Measurements from ENCODE around the gene ATRIP.
A peak's percentile ranks its signal among the peaks of the same experiment; 100 is the strongest.

ATRIP gene

DNA sequence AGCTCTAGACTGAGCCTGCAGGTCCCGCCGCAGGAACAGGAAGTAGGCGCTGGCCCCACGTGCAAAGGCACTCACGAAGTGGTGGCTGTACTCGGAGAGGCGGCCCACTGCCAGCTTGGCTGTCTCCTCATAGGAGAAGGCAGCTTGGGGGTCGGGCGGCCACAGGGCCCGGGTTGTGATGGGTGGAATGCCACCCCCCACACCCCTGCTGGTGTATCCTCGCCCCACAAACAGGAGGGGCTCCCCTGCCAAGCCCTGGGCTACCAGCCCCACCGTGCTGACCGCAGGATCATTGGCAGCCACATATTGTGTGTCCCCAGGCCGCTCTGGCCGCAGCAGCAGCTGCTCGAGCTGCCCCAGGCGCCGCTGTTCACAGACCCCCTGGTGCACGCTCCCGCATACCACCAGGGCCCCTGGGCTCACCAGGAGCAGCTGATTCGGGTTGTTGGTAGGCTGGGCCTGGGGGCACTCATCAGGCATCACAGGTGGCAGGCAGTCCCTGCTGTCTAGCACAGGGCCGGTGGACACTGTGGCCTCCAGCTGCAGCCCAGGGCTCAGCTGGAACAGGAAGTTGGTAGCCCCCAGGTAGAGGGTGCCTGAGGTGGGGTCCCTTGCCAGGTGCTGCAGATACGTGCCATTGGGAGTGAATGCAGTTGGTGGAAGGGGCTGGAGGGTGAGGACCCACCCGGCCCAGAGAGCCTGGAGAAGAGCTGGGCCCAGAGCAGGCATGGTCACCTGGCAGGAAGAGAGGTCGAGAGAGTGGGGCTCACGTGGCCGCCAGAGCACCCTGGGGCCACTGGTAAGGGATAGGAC is 22.4 kb upstream of the ATRIP start:
- DNase-seq (ENCODE audit: low read depth, low spot score), result no peak

DNA sequence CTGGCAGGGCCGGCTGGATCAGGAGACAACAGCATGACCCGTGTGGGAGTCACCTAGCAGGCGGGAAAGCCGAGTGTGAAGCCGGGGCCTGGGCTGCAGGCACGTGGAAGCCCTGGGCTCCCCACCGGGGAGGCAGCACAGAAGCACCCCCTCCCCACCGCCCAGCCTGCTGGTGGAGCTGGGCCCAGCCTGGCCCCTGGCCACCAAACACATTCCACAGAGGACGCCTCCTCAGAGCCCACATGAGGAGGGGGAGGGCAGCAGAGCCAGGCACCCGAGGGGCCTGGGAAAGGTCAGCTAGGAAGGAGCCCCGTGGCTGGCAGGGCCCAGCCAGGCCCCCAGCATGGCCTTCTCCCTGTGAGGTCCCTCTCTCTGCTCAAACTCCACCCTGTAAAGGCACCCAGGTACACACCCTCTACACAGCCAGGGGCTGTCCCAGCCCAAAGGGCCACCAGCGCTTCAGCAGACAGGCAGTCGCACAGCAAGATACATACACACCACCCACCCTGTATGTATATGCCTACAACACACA is 21.2 kb upstream of the ATRIP start:
- DNase-seq (ENCODE audit: low read depth, low spot score), result no peak

DNA sequence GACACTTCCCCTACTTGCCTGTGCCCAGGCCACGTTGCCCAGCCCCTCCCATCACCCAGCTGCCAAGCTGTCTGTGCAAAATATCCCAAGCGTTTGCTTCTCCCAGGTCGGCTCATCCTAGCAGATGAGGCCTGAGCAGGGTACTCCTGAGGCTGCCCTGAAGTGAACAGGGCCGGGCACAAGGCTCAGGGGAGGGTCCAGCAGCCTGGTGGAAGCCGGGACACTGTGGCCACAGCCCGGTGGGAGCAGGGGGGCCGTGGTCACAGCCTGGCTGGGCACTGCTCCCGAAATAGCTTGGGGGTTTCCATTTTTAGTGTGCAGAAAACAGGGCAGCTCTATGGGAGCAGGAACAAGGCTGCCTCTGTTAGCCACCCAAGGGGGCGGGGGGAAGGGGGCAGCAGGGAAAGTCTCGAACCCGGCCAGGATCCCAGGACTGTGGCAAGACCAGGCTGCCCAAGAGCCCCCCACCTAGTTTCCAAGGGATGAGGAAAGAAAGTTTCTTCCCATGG is 20.1 kb upstream of the ATRIP start:
- no peak for DNase-seq (ENCODE audit: low read depth, low spot score)

DNA sequence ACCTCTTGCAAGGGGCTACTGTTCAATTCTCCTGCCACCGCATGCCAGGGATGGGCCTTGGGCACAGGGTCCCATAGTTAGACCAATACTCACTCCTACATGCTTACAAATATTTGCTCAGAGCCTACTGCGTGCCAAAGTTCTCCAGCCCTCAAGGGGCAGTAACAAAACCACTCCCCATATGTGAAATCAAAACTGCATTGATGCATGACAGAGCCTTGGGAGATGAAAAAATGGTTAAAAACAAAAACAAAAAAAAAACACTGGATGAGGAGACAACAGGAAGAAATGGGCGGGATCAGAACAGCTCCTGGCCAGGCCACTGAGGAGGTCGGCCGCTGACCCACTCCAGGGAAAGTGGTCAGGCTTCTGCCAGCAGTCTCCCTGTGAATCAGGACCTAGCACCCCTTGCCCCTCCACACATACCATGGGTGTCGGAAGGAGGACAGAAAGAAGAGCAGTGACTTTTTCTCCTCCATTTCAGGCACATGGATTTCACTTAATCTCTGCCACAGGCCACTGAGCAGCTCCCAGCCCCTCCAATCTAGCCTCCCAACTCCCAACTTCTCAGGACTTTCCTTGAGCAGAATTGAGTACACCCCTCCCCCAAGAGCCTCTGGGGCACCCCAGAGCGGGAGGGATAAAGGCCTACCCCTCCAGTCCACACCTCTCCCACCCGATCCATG is 19.4 kb upstream of the ATRIP start:
- DNase-seq (ENCODE audit: low read depth, low spot score), result no peak

DNA sequence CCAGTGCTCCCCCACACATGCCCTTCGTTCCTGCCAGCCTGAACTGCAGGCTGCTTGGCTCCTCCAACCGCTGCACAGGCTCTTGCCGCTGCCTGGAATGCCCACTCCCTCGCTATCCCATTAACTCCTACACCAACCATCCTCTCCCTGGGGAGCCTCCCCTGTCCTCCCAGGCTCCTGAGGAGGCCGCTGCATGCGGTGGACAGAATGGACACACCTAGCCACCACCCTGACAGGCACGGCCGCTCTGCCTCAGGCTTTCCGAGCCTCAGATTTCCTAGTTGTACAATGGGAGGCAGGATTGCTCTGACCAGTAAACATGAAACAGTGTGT is 18.9 kb upstream of the ATRIP start:
- DNase-seq (ENCODE audit: low read depth, low spot score), result no peak

DNA sequence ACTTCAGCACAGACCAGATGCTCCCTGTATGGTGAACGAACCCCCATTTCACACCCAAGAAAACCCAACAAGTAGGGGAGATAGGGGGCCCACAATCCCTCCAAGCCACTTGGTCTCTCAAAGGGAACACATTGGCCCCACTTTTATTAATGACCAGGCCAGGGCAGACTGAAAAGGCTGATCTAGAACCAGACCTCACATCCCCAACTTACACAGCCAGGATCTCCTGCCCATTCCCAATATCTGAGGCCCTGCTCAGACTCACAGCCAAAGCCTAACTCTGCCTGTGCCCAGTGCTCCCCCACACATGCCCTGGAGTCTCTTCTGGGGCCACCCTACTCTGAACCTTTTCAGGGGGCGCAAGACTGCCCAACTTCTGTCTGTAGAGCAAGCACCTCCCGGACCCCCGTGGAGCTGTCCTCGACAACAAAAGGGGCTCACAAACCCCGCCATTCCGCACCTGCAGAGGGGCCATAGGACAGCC is 18.4 kb upstream of the ATRIP start:
- no peak for DNase-seq (ENCODE audit: low read depth, low spot score)

DNA sequence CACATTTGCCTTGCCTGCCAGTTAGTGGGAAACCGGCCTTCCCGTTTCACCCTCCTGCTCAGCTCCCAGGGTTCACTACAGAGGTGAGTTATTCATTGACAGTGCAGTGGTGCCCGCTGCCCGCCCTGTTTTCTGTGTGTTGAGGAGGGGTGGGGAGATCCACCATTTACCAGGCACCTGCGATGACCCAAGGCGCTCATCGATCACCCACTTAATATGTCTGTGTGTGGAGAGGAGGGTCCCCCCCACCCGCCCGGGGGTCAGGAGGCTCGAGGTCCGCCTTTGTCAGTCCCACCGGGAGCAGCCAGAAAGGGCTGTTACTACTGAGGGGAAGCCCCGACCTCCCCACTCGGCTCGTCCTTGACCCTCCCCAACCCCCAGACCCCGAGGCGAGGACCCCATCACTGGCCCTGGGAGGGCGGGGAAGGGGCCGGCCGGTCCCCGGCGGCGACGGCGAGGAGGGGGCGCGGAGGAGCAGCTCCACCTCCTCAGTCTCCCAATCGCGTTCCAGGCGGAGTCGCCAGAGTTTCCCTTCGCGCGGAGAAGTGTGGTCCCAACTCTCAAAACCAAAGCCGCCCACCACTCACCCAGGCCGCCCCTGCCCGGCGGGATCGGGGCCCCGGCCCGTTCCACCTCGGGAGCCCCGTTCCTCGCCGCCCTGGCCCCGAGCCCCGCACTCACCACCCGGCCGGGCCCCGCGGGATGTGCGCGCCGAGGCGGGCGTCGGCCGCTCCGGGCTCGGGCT is 17.8 kb upstream of the ATRIP start:
- no peak for DNase-seq (ENCODE audit: low read depth, low spot score)

DNA sequence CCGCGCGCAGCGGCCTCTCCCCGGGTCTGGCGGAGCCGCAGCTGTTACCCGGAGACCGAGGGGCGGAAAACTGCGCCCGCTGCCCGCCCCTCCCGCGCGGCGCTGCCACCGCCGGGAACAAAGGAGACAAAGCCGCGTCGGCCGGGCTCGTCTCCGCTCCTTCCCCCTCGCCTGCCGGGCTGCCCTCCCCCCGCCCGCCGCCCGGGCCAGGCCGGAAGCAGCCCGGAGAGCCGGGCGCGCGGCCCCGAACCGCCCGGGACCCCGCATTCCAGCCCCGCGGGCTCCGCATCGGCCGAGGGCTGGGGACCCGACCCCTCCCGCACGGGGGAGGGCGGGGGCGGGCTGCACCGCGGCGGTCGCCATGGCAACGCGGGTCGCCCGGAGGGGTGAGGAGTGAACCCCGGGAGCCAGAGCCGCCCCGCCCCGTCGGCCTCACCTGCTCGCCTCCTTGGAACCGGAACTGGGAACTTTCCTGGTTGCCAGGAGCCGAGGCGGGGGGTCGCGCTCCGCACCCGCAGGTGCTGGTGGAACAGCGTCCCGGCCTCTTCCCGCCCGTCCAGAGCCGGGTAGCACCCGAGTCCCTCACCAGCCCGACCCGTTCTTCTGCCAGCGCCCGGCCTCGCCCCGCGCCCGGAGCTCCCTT is 17.1 kb upstream of the ATRIP start:
- DNase-seq (ENCODE audit: low read depth, low spot score), result no peak

DNA sequence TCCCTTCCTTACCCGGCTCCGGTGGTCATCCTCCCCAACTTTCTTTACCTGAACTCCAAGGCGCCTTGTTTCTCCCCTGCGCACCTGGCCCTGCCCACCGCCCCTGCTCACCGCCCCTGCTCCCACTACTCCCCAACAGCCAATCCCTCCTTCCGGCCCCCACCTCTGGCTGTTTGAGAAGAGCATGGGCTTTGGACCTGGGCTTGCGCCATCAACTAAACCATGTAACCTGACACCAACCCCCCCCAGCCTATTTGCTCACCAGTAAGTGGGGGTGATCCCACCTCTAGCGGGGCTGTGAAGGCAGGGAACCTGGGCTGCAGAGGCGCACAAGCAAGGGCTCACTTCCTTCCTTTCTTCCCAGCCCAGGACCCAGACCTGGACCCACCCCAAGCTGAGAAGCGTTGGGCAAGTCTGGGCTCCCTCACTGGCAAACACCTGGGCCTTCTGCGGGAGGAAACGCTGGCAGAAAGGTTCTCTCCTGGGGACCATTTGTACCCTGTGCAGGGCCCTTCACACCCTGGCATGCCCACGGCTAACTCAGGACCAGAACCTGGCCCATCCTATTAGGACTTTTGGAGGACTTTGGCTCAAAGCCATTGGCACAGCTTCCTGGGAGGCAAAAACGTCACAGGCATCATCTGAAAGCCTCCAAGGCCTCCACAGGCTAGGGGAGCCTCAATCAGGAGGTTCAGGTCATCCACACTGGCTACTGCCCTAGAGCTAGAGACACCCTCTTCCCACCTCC is 16.4 kb upstream of the ATRIP start, which contains the start of gene PLXNB1:
PLXNB1 (minus strand) TSS at position 127 of the 748 bp plus-strand sequence. CDS start 5,475 bp downstream, outside the sequence.
- DNase-seq (ENCODE audit: low read depth, low spot score), result peak; percentile 94

DNA sequence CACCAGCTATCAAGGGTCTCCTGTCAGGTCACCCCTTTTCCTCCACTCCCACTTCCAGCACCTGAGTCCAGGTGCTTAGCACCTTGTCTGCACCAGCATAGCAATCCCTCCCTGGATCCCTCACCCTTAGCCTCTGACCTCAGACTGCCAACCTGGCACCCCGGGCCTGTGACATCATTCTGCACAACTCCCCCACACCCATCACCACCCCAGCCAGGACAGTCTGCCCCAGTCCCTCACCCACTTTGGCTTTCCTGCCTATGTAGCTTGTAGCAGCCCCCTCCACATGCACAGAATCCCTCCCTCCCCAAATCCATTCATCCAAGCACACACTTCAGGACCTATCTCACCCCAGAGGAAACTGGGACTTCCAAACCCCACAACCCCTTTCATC is 15.8 kb upstream of the ATRIP start:
- no peak for DNase-seq (ENCODE audit: low read depth, low spot score)

DNA sequence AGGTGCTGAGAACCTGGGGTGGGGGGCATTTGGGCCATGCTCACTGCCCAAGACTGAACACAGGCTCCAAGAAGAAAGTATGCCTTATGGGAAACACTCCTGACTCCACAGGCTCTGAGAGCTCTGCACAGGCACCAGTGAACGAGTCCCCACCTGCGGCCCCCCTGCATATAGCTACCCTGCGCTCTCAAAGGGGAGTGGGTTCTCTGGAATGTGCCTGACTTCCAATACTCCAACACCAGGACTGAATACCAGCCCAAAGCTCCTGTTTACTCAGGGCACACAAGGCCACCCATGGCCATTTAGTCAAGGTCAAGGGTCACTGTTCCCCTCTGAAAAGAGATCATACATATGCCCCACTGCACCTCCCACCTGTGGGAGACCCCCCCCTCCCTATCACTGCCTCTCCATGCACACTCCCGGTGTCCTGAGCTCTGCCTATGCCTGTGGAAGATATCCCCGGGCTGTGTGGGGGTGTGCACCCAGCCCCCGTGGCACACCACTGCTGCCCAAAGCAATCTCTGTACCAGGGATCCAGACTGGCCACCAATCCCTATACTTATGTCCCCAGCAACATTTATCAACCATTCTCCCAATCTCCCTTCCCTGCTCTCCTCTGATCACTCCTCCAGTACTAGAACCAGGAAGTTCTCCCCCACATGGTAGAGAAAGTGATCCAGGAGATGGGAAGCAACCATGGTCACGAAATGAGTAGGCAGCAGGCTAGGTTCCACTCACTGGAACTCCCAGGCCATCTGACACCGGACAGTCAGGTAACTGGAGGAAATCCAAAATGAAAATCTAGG is 15.1 kb upstream of the ATRIP start:
- no peak for DNase-seq (ENCODE audit: low read depth, low spot score)

DNA sequence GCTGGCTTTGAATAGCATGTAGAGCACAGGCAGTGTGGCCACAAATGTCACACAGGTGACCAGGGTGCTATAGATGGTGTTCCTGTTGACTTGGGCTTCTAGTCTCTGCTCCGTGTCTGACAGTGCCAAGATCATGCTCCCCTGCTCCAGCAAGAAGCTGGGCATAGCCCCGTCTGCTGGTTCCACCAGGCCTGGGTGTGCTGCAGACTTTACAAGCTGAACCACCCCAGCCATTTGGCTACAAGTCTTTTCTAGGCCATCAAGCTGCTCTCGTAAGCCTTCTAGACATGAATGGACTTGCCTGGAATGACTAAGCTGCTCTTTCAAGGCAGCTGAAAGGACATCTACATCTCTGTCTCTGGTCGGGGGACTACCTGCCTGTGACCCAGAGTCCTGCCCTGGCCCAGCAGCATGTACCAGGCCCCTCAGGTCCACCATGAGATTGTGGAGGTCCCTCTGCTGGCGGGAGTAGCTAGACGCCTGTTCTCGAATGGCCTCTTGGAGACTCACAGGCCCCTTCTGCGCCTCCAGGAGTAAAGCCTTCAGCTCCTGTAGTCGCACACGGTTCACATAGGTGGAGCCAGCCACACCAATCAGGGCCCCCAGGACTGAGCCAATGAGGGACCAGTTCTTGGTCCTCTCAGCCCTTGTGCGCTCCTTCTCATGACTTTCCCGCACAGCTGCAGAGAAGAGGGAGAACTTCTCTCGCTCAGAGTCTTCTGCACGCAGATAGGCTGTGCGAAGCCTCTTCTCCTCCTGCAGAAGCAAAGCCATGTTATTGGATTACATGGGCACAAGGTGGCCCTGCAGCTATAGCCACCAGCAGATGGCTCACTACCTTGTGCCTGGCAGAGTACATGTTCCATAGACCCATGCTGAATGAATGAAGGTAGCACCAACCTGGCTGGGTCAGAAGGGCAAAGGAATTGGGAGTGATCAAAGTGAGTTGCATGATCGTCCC is 13.8 kb upstream of the ATRIP start:
- DNase-seq (ENCODE audit: low read depth, low spot score), result no peak

DNA sequence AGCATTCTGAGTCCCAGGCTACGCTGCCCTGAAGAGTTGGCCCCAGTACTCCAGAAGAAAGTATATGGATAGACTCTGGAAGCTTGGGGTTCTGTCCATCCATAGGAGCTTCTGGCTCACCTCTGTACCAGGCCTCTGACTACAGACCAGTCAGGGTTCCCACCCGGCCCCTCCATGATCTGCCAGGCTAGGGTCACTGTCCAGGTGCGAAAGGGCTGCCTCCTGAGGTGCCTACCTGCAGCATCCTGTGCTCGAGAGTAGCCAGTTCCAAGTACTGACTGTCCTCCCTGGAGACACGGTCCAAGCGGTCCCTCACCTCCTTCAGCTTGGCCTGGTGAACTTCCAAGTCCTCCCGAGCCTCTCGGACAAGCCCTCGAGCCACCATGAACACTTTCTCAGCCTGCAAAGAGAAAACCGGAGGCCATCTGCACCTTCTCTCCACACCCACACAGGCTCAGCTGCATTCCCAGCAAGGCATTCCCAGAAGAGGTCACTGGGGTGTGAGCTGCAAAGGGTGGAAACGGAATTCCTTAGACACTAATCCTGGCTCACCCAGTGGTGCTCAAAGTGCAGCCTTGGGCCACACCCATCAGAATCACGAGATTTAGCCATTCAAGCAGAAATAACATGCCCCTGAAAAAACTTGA is 12.9 kb upstream of the ATRIP start:
- no peak for DNase-seq (ENCODE audit: low read depth, low spot score)

DNA sequence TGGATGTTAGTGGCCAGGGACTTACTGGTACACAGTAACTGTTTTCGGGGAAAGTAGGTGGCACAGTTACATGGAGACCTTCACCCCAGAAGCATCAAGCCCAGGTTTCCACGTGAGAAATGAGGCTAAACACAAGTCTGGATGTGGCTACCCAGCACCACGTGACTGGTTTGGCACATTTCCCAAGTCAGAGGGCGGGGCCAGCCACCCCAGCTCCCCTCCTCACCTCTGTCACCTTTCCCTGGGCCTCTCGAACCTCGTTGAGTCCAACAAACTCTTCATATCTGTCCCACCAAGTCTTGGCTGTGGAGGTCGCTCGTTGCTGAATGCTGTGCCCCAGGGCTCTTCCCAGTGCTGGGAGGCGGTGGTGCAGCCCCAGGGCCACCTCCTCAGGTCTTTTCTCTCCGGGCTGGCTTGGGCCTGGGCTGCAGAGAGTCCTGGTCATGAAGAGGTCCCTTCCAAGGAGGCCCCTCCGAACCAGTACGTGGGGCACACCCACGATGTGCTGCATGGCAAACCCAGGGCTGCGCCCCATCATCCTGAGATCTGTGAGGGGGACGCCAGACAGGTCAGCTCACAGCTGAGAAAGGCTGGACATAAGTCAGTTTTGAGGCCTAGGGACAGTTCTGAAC is 11.8 kb upstream of the ATRIP start:
- DNase-seq (ENCODE audit: low read depth, low spot score), result no peak

DNA sequence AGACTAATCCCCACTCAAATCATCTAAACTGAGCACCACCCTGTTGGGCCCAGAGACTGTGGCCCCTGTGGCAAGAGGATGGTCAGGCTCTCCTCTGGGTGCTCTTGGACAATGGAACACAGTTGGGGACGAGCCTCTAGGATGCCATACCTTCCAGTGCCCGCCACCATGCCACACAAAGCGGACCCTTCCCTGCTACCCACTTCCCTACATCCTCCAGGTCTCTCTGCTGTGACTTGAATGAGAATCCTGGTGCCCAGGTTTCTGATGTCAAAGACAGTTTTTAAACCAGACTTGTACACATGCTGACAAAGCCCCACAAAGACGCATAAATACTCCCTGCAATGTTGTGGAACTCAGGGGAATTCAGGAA is 11.3 kb upstream of the ATRIP start:
- DNase-seq (ENCODE audit: low read depth, low spot score), result no peak

DNA sequence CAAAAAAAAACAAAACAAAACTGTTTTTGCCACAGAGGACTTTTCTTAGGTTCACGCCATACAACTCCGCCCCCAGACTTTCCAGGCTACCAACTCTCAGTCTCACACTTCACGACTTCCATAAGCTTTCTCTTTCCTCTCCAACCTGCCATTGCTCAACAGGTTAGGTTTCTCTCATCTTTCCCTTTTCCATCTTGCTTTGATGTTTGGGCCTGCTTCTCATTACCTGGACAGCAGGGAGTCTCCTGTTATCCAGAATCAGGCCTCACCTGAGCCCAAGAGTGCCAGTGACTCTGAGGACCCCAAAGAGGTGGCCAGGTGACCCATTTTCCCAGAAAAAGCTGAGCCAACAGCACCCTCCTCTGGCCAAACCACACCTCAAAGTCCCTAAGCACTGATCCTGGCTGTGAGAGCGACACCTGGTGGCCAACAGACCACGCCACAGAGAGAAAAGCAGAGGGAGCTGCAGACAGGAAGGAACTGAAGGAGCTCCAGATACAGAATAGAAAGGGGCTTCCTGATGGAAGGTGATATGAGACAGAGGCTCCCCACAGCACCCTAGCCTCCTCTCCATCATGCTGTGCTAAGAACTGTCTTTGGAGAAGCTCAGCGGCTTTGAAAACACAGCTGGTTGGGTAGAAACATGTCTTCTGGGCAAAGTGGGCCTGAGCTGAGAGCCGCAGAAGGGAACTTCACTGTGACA is 10.6 kb upstream of the ATRIP start:
- peak; percentile 79 for DNase-seq (ENCODE audit: low read depth, low spot score)

DNA sequence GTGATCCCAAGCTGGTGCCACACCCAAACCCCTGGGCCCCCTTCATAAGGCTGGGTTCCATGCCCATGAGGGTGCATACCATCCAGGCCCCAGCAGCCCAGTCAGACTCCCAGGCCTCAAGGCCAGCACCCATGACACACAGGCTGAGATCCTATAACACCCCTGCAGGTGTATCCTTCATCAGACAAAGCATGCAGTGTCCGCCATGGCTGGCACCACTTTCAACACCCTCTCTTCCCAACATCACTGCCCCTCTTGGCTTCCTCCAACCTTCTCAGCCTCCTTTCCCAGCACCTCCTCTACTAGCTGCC is 10.1 kb upstream of the ATRIP start:
- no peak for DNase-seq (ENCODE audit: low read depth, low spot score)

Measured in iPS DF 19.7 (cell line).